ENCODE measurements around the gene GARS1. TPM values are rescaled to one million over a fixed set of nuclear protein-coding genes. Genes with fewer than 3 reads are reported as not detected.
"Not testable (repeated sequence)": the region's sequence is repeated elsewhere in the genome, so short reads cannot be mapped to it uniquely, and the experiment has no call there.

The GARS1 gene
- total RNA-seq, 8 experiments from 2014 or later: 96.3 to 352 (median 161) TPM

- Histone ChIP-seq H3K4me3 (no peak overlapping the region), H3K27ac (no peak overlapping the region), H3K4me1 (replicated peaks in 1 of 2) (no peaks in the 10 kb centered on the region)
- in situ Hi-C loops (cut with MboI; ENCODE audit: low pct_unique_long_range_greater_than_20kb in 2 of 9, low sequenced_read_pairs in 9 of 9, unreplicated experiment in 9 of 9): no loop called here
- WGBS, 10 experiments: 40 to 100% (median 63%) methylated on average over 1 to 2 of the region's 2 CpGs; no CpG with 5 or more reads in 2 of the 10 experiments
- no peak for ATAC-seq (replicated peaks in 6 of 8)
These were observed 10.3 kb upstream of the GARS1 start for GRCh38 chr7:30584415-30584814.

GRCh38 chr7:30584965-30585364, 9.7 kb upstream of the GARS1 start:
- ATAC-seq (replicated peaks in 6 of 8): no peak
- no peaks in the 10 kb centered on the region for H3K4me1 ChIP-seq (replicated peaks in 1 of 2)
- no peak overlapping the region for H3K27ac ChIP-seq
- no peak overlapping the region for H3K4me3 ChIP-seq
- WGBS, 10 experiments: 60 to 100% (median 80%) methylated on average over 1 to 5 of the region's 5 CpGs; no CpG with 5 or more reads in 3 of the 10 experiments
- in situ Hi-C loops (cut with MboI; ENCODE audit: low pct_unique_long_range_greater_than_20kb in 2 of 9, low sequenced_read_pairs in 9 of 9, unreplicated experiment in 9 of 9): no loop called here

GRCh38 chr7:30585675-30586074, 9.0 kb upstream of the GARS1 start:
- no peak for ATAC-seq (replicated peaks in 6 of 8)
- H3K4me1 ChIP-seq (replicated peaks in 1 of 2): no peaks in the 10 kb centered on the region
- 0 to 100% (median 91%) methylated on average over 1 to 3 of the region's 3 CpGs; no CpG with 5 or more reads in 5 of the 10 experiments for WGBS, 10 experiments
- H3K27ac ChIP-seq: no peak overlapping the region
- H3K4me3 ChIP-seq: no peak overlapping the region
- in situ Hi-C loops (cut with MboI; ENCODE audit: low pct_unique_long_range_greater_than_20kb in 2 of 9, low sequenced_read_pairs in 9 of 9, unreplicated experiment in 9 of 9): no loop called here

- H3K4me3 ChIP-seq; in situ Hi-C loops (cut with MboI; ENCODE audit: low pct_unique_long_range_greater_than_20kb in 2 of 9, low sequenced_read_pairs in 9 of 9, unreplicated experiment in 9 of 9); H3K27ac ChIP-seq; H3K4me1 ChIP-seq (replicated peaks in 1 of 2); ATAC-seq (replicated peaks in 6 of 8): not testable (repeated sequence)
- WGBS, 10 experiments: 71 to 100% (median 86%) methylated on average over 1 to 4 of the region's 4 CpGs; no CpG with 5 or more reads in 3 of the 10 experiments
These were observed 7.1 kb upstream of the GARS1 start for GRCh38 chr7:30587547-30587946.

GRCh38 chr7:30589111-30589510, 5.6 kb upstream of the GARS1 start:
- in situ Hi-C loops (cut with MboI; ENCODE audit: low pct_unique_long_range_greater_than_20kb in 2 of 9, low sequenced_read_pairs in 9 of 9, unreplicated experiment in 9 of 9): no loop called here

GRCh38 chr7:30594048-30594539, 584 bp upstream of the GARS1 start:
- Histone ChIP-seq H3K4me1 (replicated peaks in 1 of 2) (peaks cover 10 to 17% of the 10 kb centered on the region in 2 donors), H3K4me3 (peak overlapping the region; percentile 87 to 99 (median 97)), H3K27ac (peak overlapping the region; percentile 97 to 98)
- 0% methylated on average over 1 to 11 of the region's 12 CpGs; no CpG with 5 or more reads in 2 of the 10 experiments for WGBS, 10 experiments
- peak; percentile 5 to 44 (median 28) for ATAC-seq (replicated peaks in 6 of 8)
- in situ Hi-C loops (cut with MboI; ENCODE audit: low pct_unique_long_range_greater_than_20kb in 2 of 9, low sequenced_read_pairs in 9 of 9, unreplicated experiment in 9 of 9): no loop called here

More at GRCh38 chr7:30589111-30589510, 5.6 kb upstream of the GARS1 start:
- Histone ChIP-seq H3K4me3 (no peak overlapping the region), H3K4me1 (replicated peaks in 1 of 2) (peaks cover 3% of the 10 kb centered on the region in 2 donors), H3K27ac (no peak overlapping the region)
- WGBS, 10 experiments: 79 to 100% (median 96%) methylated on average over 2 to 3 of the region's 3 CpGs
- no peak for ATAC-seq (replicated peaks in 6 of 8)

- Histone ChIP-seq H3K27ac (peak overlapping the region; percentile 97 to 98), H3K4me1 (replicated peaks in 1 of 2) (peaks cover 10 to 17% of the 10 kb centered on the region in 2 donors), H3K4me3 (peak overlapping the region; percentile 87 to 99 (median 97))
- in situ Hi-C loops (cut with MboI; ENCODE audit: low pct_unique_long_range_greater_than_20kb in 2 of 9, low sequenced_read_pairs in 9 of 9, unreplicated experiment in 9 of 9): no loop called here
- 0 to 14% (median 0%) methylated on average over 2 to 10 of the region's 13 CpGs; no CpG with 5 or more reads in 1 of the 10 experiments for WGBS, 10 experiments
- ATAC-seq (replicated peaks in 6 of 8): no peak
These were observed 847 bp downstream of the GARS1 start for GRCh38 chr7:30595436-30596013.

- in situ Hi-C loops (cut with MboI; ENCODE audit: low pct_unique_long_range_greater_than_20kb in 2 of 9, low sequenced_read_pairs in 9 of 9, unreplicated experiment in 9 of 9): no loop called here
- 0 to 9% (median 2%) methylated on average over 5 to 14 of the region's 14 CpGs; no CpG with 5 or more reads in 1 of the 10 experiments for WGBS, 10 experiments
- Histone ChIP-seq H3K27ac (peak overlapping the region; percentile 97 to 98), H3K4me3 (peak overlapping the region; percentile 87 to 99 (median 97)), H3K4me1 (replicated peaks in 1 of 2) (peaks cover 10 to 17% of the 10 kb centered on the region in 2 donors)
- ATAC-seq (replicated peaks in 6 of 8): peak; percentile 7 to 43 (median 24)
These were observed 1.4 kb downstream of the GARS1 start for GRCh38 chr7:30596014-30596641.

- Histone ChIP-seq H3K4me1 (replicated peaks in 1 of 2) (peaks cover 10 to 17% of the 10 kb centered on the region in 2 donors), H3K4me3 (peak overlapping the region; percentile 87 to 99 (median 97)), H3K27ac (peak overlapping the region in 1 of 2 donors; percentile 97)
- ATAC-seq (replicated peaks in 6 of 8): no peak
- WGBS, 10 experiments: 0 to 67% (median 42%) methylated on average over 1 to 3 of the region's 3 CpGs
- in situ Hi-C loops (cut with MboI; ENCODE audit: low pct_unique_long_range_greater_than_20kb in 2 of 9, low sequenced_read_pairs in 9 of 9, unreplicated experiment in 9 of 9): no loop called here
These were observed 2.0 kb downstream of the GARS1 start for GRCh38 chr7:30596721-30597120.

GRCh38 chr7:30598121-30598876, 3.6 kb downstream of the GARS1 start:
- ATAC-seq (replicated peaks in 6 of 8): no peak
- H3K4me3 ChIP-seq: peak overlapping the region in 3 of 5 donors; percentile 87 to 99 (median 97)
- in situ Hi-C loops (cut with MboI; ENCODE audit: low pct_unique_long_range_greater_than_20kb in 2 of 9, low sequenced_read_pairs in 9 of 9, unreplicated experiment in 9 of 9): no loop called here
- WGBS, 10 experiments: 20 to 100% (median 78%) methylated on average over 1 to 10 of the region's 13 CpGs
- peaks cover 10 to 14% of the 10 kb centered on the region in 2 donors for H3K4me1 ChIP-seq (replicated peaks in 1 of 2)
- no peak overlapping the region for H3K27ac ChIP-seq

GRCh38 chr7:30604901-30605300, 10.2 kb downstream of the GARS1 start:
- no peak for ATAC-seq (replicated peaks in 6 of 8)
- WGBS, 10 experiments: 60 to 89% (median 81%) methylated on average over 1 to 3 of the region's 3 CpGs
- Histone ChIP-seq H3K4me1 (replicated peaks in 1 of 2) (no peaks in the 10 kb centered on the region), H3K4me3 (no peak overlapping the region), H3K27ac (no peak overlapping the region)
- in situ Hi-C loops (cut with MboI; ENCODE audit: low pct_unique_long_range_greater_than_20kb in 2 of 9, low sequenced_read_pairs in 9 of 9, unreplicated experiment in 9 of 9): no loop called here

- Histone ChIP-seq H3K27ac (no peak overlapping the region), H3K4me1 (replicated peaks in 1 of 2) (no peaks in the 10 kb centered on the region), H3K4me3 (no peak overlapping the region)
- ATAC-seq (replicated peaks in 6 of 8): no peak
- 86 to 100% (median 98%) methylated on average over 1 to 3 of the region's 3 CpGs for WGBS, 10 experiments
- in situ Hi-C loops (cut with MboI; ENCODE audit: low pct_unique_long_range_greater_than_20kb in 2 of 9, low sequenced_read_pairs in 9 of 9, unreplicated experiment in 9 of 9): no loop called here
These were observed 11.2 kb downstream of the GARS1 start for GRCh38 chr7:30605832-30606231.

- no peak for ATAC-seq (replicated peaks in 6 of 8)
- no peak overlapping the region for H3K27ac ChIP-seq
- WGBS, 10 experiments: 39 to 100% (median 96%) methylated on average over 1 to 6 of the region's 6 CpGs
- H3K4me3 ChIP-seq: no peak overlapping the region
- in situ Hi-C loops (cut with MboI; ENCODE audit: low pct_unique_long_range_greater_than_20kb in 2 of 9, low sequenced_read_pairs in 9 of 9, unreplicated experiment in 9 of 9): no loop called here
- no peaks in the 10 kb centered on the region for H3K4me1 ChIP-seq (replicated peaks in 1 of 2)
These were observed 18.1 kb downstream of the GARS1 start for GRCh38 chr7:30612658-30613265.
